Stimulated activated naive CD4-positive, alpha-beta T cell treated with Interleukin-2 at 50 U/mL for 16 hours (primary cell): ENCODE data around the gene LUC7L3.
A peak's percentile ranks its signal among the peaks of the same experiment; 100 is the strongest.
"Not testable (repeated sequence)": the region's sequence is repeated elsewhere in the genome, so short reads cannot be mapped to it uniquely, and the experiment has no call there.

ENCODE experiments used
- DNase-seq: peaks from one replicate; lab custom pipeline; 2025; lab: John Stamatoyannopoulos, UW

LUC7L3 gene

GRCh38 chr17:50783193-50783660 is 63.8 kb downstream of the LUC7L3 start:
- peak; percentile 68 for DNase-seq

DNA sequence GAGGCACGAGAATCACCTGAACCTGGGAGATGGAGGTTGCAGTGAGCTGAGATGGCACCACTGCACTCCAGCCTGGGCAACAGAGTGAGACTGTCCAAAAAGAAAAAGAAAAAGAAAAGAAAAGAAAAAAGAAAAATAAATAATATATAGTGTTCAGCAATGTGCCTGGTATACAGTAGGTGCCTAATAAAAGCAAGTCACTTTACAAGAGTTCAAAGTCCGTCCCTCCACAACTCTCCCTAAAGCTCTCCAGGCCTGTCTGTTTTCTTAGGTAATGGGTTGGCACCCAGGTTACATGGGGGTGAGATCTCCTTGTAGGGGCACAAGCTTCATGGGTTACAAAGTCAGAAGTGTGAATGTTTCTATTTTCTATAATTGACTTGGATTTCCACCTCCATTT is 64.5 kb downstream of the LUC7L3 start:
- no peak for DNase-seq

DNA sequence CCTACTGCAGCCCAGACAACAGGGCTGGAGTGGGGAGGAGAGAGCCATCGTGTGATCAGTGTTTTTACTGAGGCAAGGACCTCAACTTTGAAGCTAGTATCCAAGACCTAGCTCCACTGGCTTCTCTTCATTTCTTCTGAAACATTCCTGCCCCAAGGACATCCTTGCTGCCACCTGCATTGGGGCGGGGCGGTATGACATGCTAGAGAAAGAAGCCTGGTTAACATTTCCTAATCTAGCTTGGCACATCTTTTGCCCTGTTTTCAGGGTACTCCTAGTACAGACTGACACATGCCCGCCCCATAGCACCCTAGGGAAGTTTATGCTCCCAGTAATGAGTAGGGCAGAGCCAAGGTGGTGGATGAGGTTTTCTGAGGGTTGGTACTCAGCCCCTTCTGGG is 65.7 kb downstream of the LUC7L3 start:
- no peak for DNase-seq

DNA sequence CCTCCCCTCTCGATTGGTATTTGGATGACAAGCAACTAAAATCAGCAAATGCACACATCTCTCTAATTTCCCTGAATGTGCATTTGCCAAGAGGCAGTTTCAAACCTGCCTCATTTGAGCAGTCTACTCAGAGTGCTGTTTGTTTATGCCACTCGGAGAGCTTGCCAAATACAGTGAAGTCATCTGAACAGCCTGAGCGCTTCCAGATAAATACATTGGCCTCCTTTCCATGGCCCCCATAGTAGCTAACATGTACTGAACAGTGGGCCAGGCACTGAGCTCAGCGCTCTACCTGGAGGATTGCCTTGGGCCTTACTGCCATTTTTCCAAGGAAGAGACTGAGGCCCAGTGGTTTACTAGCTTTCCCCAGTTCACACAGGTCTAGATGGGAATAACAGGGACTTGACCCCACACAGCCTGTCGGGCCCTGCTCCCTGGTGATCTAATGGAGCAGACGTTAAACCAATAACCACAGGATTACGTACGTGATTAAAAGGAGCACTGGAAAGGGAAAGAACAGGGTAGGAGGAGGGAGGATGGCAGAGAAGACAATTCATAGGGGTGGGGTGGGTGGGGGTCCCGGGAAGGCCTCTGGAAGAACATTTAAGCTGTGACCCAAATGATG is 66.7 kb downstream of the LUC7L3 start:
- no peak for DNase-seq

DNA sequence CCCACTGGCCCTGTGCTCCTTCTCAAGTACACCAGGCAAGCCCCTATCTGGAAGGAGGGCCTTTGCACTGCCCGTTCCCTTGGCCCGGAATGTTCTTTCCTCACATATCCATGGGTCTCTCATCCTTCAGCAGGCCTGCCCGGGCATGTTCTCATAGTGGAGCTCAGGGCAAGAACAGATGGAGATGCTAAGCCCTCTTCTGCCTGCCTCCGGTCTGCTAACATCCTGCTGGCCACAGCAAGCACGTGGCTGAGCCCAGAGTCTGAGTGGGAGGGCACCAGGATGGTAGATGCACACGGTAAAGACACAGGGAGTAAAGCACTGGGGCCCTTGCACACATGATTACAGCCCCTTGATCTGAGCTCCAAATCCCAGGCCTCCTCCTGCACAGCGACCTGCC is 67.7 kb downstream of the LUC7L3 start:
- no peak for DNase-seq

DNA sequence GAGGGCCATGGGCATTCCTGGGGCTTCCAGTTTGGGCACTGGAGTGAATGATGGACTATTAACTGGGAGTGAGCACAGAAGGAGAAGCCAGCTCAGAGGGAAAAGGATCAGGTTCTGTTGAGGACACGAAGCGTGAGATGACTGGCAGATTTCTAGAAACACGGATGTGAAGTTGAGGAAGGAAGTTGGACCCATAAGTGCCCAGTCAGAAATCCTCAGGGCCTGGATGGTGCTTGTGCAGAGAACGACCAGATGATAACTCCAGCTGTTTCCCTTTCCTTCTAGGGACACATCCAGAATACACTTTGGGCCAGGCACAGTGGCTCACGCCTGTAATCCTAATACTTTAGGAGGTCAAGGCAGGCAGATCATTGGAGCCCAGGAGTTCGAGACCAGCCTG is 71.2 kb downstream of the LUC7L3 start:
- no peak for DNase-seq

GRCh38 chr17:50792132-50792531 is 72.7 kb downstream of the LUC7L3 start:
- no peak for DNase-seq

GRCh38 chr17:50793007-50793406 is 73.6 kb downstream of the LUC7L3 start:
- DNase-seq, result no peak

- no peak for DNase-seq
Observed at GRCh38 chr17:50794361-50794760, 75.0 kb downstream of the LUC7L3 start.

DNA sequence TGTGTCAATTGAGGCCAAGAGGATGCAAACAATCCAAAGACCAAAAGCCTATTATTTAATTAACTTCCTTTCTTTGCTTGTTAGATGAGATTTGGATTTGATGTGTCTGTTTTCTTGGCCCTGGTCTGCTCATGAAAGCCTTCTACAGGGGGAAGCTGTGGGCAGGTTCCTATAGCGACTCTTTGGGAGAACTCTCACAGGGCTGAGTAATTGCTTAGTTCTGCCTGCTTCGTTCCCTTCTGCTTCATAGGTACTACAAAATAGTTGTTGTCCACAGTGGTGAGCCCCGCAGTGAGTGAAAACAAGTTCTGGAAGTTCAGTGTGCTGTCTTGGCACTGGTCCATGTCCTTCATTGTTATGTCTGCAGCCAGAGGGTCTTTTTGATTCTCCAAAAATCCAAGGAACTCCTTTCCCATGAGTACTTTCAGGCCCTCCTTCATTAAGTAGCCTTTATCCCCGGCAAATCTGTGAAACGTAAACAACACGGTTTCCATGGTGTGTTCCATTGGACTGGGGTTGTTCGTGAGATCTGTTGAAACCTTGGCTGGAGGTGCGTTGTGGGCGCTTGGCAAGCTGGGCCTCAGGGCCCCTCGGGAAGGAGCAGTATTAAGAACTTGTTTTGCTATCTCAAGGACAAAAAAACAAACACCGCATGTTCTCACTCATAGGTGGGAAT is 77.9 kb downstream of the LUC7L3 start:
- DNase-seq, result no peak

GRCh38 chr17:50798424-50799288 is 79.3 kb downstream of the LUC7L3 start:
- DNase-seq, result no peak

- DNase-seq, result no peak
Observed at GRCh38 chr17:50799582-50799981, 80.2 kb downstream of the LUC7L3 start.

DNA sequence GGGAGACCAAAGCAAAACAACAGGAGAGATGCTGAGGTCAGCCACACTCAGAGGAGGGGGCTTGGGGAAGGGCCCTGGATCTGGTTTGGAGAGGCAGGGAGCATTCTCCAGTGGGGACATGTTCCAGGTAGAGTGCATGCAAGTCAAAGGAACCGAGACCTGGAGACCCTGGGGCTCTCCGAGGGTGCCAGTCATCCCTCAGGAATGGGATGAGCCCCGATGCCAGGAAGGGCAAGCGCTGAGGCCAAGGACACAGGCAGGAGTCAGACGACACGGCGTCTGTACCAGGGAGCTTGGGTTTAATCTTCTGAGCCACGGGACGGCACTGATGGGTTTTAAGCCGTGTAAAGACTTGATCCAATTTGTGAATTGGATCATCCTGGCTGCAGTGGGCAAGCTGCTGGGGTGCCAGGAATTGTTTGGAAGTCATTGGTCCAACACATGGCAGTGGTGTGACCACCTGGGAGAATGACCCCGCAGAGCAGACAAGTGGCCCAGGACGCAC is 80.8 kb downstream of the LUC7L3 start:
- DNase-seq, result no peak

- DNase-seq, result no peak
Observed at GRCh38 chr17:50802609-50803571, 83.5 kb downstream of the LUC7L3 start.

DNA sequence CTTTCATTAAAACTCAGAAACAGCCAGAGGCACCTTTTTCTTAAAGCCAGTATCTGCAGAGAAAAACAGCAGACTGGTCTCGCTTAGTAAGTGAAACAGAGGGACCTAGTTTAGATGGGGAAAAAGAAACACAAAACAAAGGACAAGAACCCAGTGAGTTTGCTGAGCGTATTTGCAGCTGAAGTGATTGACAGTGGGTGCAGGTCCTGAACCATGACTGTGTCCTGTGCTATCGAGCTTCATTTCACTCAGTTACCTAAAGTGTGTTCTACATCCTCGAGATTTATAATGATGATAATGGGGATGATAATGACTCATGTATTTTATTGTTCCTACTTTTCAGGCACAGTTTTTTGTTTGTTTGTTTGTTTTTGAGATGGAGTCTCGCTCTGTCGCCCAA is 84.3 kb downstream of the LUC7L3 start:
- no peak for DNase-seq

DNA sequence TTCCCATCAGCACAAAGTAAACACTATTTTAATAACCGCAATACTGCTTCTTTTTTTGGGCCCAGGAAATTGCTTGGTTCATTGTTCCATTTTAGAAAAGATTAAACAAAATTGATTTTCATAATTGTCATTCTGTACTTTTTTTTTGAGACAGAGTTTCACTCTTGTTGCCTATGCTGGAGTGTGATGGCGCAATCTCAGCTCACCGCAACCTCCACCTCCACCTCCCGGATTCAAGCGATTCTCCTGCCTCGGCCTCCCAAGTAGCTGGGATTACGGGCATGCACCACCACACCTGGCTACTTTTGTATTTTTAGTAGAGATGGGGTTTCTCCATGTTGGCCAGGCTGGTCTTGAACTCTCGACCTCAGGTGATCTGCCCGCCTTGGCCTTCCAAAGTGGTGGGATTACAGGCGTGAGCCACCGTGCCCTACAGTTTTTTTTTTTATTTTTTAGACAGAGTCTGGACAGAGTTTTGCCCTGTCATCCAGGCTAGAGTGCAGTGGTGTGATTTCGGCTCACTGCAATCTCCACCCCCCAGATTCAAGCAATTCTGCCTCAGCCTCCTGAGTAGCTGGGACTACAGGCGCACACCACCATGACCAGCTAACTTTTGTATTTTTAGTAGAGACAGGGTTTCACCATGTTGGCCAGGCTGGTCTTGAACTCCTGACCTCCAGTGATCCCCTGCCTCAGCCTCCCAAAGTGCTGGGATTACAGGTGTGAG is 85.5 kb downstream of the LUC7L3 start:
- DNase-seq, result not testable (repeated sequence)

DNA sequence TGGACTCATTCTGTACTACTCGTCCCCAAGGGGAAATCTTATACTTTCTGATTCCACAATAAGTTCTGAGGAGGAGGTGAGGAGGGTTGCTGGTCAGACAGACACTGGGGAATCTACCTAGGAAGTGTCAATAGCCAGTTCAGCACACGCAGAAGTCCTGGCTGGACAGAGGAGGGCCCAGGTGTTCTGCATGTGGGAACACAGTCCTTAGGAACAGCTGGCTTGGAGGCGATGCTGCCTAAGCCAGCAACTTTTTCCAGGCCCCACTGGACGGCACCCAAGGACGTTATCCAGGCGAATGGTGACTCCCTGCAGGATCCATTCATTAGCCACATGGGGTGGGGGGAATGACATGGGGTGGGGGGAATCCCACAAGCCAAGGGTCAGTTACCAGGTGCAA is 86.1 kb downstream of the LUC7L3 start:
- no peak for DNase-seq
